ENCODE data around the gene MDFIC.

The MDFIC gene

DNA sequence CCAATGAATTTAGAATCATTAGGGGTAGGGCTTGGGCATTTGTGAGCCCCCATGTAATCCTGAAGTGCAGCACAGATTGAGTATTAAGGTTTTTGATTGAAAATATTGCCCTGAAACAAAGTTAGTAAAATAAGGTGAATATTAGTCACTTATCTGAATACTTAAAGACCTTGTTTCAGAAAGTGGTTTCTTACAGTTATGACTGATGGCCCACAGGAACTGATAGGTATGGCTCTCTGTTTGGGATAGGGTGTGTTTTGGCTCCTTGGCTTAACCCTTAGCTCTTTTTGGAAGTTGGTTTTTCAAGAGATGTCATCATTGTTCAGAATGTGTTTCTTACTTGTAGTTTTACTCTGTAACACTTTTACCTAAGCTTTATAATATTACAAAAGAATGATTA lies 34.8 kb downstream of the MDFIC start:
- no peak for DNase-seq

GRCh38 chr7:114957444-114957843 lies 35.5 kb downstream of the MDFIC start:
- DNase-seq, result no peak

GRCh38 chr7:114959931-114960330 lies 38.0 kb downstream of the MDFIC start:
- DNase-seq, result no peak

DNA sequence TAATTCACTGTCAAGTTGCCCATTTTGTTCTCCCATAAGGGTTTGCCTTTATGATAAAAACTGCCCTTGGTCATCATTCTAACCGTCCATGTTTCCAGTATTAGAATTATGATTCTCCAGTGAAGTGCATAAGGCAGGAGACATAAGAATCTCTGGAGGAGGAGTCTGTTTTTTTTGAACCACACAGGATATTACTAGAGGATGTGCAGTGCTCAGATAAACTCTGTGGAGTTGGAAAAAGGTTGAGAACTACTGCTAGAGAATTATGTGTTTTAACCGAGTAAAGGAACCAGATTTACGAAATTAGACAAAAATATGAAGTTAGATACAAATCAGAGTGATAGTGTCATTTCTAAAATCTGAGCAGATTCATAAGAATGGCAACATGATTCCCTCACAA lies 40.5 kb downstream of the MDFIC start:
- no peak for DNase-seq

- no peak for DNase-seq
Measured at GRCh38 chr7:114966156-114966555, 44.3 kb downstream of the MDFIC start.

DNA sequence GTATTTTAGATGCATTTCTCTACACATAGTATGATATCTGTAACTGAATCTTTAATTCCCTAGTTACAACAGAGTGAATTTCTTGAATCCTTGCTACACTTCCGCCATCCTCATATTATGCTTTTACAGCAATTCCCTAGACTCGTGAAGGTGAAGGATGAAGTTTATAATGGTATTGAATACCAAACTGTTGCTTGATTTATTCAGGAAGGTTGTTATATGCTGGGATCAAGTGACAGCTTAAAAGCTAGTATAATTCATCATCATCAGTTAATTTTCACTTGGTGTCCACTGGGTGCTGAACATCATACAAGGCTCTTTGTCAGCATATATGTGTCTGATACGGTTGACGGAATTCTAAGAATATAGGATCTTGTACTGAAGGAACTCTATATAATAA lies 47.2 kb downstream of the MDFIC start:
- no peak for DNase-seq

GRCh38 chr7:114970308-114970707 lies 48.4 kb downstream of the MDFIC start:
- DNase-seq, result no peak

DNA sequence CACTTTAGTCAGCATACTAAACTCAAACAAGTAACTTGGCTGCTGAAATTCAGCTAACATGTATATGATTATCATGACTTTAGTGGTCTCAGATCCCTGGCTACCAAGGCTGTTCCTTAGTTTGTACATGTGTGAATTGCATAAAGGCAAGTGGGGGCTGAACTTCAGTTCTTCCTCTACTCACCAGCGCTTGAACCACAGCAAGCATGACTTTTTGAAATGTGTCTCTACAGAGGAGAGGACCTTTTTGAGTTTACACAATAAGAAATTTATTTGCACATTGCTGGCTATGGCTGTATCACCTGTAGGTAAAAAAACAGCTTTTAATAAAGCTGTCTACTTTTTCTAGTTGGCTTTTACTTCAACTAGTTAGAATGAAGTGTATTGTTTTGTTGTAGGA lies 48.8 kb downstream of the MDFIC start:
- DNase-seq, result no peak

GRCh38 chr7:114972567-114972966 lies 50.7 kb downstream of the MDFIC start:
- DNase-seq, result no peak

- no peak for DNase-seq
Measured at GRCh38 chr7:114973147-114973546, 51.3 kb downstream of the MDFIC start.

DNA sequence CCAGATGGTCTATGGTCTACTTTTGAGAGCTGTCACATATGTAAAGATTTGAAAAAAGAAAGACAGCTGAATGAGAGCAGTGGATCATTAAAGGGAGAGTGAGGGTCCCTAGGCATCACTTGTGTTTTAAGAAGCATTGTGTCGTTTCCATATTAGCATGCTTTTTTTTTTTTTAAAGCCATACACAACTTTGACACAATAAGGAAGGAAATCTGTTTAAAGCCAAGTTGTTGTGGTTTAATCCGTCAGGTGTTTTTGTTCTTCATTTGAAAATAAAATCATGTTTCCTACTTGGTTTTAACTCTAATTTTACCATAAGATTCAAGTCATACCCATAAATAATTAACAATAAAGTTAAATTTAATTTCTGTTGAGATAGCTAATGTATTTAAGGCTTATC lies 53.5 kb downstream of the MDFIC start:
- DNase-seq, result no peak

- no peak for DNase-seq
Measured at GRCh38 chr7:114976666-114977065, 54.8 kb downstream of the MDFIC start.

- DNase-seq, result no peak
Measured at GRCh38 chr7:114977277-114977676, 55.4 kb downstream of the MDFIC start.

GRCh38 chr7:114979388-114979787 lies 57.5 kb downstream of the MDFIC start:
- DNase-seq, result no peak

DNA sequence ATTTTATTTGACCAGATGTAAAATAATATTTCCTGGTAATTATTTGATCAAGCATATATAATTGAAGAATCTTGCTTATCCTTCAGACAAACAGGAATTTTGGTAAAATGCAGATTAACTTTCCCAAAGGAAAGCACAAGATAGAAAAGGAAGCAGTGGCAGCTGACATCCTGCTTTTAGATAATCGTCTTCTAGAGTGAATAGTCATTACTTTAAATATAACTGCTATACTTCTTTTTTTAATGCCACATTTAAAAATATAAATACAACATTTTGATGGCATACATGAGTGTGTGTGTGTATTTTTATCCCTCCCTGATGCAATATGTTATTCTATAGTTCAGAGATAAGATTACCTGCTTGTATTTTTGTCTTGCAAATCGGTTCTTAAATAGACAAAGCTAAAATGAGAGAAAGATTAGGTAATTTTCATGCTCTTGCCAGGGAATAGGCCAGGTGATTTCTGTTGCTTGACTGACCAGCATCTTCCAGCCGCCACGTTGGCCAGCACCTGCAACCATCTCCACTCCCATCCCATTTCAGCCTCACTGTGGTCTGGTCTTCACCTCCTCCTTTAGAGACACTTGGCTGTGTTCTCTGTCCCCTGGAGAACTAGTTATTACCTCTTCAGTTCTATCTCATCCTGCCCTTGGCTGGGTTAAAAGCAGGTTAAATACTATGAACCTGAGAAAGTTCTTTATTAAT lies 58.1 kb downstream of the MDFIC start:
- DNase-seq, result no peak

- DNase-seq, result no peak
Measured at GRCh38 chr7:114981323-114981722, 59.4 kb downstream of the MDFIC start.

DNA sequence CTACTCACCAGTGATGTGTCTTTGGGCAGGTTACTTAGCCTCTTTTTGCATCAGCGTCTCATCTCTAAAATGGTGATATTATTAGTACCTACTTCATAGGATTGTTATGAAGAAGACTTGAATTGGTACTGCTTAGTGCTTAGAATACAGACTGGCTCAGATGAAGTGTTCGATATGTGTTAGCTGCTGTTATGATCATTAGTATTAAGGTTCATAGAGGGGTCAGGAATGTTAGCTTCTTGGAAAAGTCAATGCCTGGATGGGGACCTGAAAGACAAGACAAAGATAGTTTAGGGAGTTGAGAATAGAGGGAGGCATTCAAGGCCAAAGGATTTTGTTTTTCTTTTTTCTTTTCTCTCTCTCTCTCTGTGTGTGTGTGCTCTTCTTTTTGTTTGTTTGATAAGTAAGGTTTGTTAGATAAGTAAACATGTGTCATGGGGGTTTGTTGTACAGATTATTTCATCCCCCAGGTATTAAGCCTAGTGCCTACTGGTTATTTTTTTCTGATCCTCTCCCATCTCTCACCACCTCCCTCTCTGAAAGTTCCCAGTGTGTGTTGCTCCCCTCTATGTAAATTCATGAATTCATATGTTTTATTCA lies 63.3 kb downstream of the MDFIC start:
- DNase-seq, result no peak

DNA sequence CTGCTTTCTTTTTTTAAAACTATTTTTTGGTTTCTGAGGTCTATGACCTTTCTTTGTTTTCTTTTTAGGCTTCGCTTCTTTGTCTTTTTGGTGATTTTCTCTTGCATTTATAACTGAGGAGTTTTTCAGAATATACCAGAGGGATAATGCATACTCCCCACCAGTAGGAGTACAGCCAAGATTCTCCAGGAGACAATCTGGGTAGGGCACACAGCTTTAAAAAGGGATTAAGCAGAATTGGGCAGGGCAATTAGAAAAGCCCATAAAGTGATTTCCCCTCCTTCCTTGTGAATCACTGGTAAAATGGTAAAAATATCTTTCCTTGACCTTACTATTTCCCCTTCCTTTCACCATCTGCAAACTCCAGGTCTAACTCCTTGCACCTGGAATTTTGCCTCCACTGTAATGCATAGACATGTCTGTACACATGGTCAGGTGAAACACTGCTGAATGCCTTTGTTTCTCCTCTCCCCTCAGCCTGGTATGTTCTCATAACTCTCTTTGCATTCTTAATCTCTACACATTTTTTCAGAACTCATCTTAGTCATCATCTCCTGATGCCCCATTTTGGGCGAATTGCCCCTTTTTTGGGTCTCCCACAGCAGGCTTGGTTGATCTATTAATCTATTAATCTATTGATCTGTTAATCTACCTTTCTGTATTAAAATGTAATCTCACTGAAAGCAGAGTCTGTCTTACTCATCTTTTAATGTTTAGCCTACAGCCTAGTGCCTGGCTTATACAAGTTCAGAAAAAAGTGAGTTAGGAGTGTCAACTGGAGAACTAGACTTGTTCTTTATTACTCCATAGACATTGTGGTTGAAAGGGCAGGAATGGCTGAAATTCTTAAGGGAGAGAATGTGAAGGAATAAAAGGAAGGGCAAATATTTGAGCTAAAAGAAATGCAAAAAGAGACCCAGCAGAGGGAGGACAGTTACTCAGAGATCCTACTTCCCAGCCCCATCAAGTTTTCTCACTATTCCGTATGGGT lies 64.6 kb downstream of the MDFIC start:
- no peak for DNase-seq

DNA sequence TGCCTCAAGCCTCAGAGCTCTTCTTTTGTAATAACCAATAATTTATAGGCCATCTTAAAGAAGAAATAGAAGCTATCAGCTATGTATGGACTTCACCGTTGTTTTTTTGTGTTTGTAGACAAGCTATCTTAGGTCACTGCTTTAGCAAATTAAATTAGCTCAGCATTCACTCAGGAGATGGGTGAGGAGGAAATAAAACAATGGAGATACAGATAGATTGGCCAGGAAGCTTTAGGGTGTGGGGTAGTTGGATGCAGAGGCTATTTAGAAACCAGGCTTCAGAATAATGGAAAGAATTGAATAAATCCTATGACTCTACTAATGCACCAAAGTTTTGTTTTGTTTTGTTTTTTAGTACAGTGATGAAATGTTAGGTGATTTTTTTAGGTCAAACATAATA lies 66.1 kb downstream of the MDFIC start:
- no peak for DNase-seq

DNA sequence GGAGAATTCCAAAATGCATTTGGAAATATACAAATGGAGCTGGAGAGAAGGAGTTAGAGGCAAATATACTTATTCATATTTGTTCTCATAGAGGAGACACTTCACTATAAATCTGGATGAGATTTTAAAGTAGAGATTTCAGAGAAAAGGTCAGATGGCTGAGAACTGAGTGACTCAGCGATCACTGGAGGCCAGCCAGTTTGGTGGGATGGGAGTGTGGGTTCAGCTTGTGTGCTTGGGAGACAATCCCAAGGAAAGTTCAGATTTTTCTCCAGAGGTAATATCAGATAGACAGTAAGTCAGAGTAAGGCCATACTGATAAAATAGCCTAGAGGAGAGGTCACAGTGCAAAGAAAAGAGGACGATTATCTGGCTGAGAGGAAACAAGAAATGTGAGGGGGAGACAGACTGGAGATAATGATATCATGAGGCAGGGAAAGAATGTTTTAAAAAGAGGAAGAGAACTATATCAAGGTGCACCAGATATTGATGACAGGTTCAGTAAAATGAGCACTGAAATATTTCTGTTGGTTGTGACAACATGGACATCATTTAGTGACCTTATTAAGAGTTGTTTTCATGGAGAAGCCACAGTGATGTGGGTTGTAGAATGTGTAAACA lies 67.0 kb downstream of the MDFIC start:
- DNase-seq, result no peak

DNA sequence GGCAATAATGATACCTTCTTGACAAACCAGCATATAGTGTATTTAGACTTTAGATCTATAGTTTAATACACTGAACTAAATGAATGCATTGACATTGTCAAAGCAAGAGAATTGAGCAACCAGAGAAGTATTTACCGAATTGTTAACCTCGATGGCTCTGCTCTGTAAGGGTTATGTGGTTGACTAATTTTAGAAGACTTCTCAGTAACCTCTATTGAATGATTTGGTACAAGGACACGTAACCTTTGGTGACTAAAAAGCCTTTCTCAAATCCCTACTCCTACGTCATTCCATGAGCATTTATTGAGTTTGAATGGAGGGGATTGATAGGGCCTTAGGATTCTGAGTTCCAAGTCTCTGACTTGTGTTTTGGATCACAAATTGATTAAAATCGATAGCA lies 67.6 kb downstream of the MDFIC start:
- no peak for DNase-seq

DNA sequence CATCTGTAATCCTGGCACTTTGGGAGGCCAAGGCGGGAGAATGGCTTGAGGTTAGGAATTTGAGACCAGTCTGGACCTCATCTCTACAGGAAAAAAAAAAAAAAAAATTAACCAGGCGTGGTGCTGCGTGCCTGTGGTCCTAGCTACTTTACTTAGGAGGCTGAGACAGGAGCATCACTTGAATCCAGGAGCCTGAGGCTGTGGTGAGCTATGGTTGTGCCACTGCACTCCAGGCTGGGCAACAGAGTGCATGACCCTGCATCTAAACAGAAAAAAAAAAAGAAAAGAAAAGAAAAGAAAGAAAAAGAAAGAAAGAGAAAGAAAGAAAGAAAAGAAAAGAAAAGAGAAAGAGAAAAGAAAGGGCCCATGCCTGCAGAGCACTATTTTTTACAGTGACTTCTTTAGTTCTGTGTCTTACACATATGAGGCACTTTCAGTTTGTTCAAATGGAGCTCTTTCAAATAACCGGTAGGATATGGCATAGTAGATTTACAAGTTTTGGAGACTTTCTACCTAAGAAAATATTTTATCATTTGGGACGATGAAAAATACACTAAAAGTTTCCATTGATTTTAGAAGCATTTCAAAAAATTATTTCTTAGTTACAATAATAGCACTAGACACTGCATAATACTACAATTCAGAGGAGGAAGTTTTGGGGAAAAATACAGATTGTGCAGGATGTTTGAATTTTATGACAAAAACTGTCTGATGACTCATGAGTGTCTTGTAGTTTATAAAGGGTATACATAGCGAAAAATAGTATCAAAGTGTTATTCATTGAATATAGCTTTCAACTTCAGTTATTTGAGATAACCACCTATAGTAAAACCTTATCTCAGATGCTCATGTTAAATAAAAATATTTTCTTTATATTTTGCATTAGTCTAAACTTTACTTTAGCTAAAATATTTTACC lies 75.9 kb downstream of the MDFIC start:
- DNase-seq, result no peak

Data from CD4-positive, alpha-beta T cell treated with Interleukin-17A for 4 hours (primary cell).